GM12878 (cell line): ENCODE data around the gene SMCO4. TPM values are rescaled to one million over a fixed set of nuclear protein-coding genes. Genes with fewer than 3 reads are reported as not detected.
A peak's percentile ranks its signal among the peaks of the same experiment; 100 is the strongest.

Source experiments
- DPF2 ChIP-seq: fragments of 450-650 bp; IDR thresholded peaks from 2 replicates; pipeline ENCODE4 v1.6.1; 2017; ENCODE audit warnings: mild to moderate bottlenecking
- E4F1 ChIP-seq: fragments of 450-650 bp; IDR thresholded peaks from 2 replicates; pipeline ENCODE4 v1.6.1; 2018; ENCODE audit warnings: borderline replicate concordance, mild to moderate bottlenecking; ENCODE audit not compliant: partially characterized antibody
- EGR1 ChIP-seq, 2 experiments: IDR thresholded peaks; 1 replicate in 1 of 2; 2 replicates in 1 of 2; pipeline ENCODE4 v1.6.1; 2011 to 2012; ENCODE audit warnings: low read depth in 2 of 2, low read length in 2 of 2, borderline replicate concordance in 1 of 2, mild to moderate bottlenecking in 1 of 2, moderate library complexity in 1 of 2
- IRF3 ChIP-seq: fragments of 450-650 bp; IDR thresholded peaks from 2 replicates; pipeline ENCODE4 v1.6.1; 2014; ENCODE audit warnings: mild to moderate bottlenecking
- KDM1A ChIP-seq: fragments of 200-600 bp; sonication (generic); IDR thresholded peaks from 2 replicates; pipeline ENCODE4 v1.6.1; 2016; ENCODE audit warnings: borderline replicate concordance
- MTA3 ChIP-seq: IDR thresholded peaks from 2 replicates; pipeline ENCODE4 v1.6.1; 2012; ENCODE audit warnings: low read length, inconsistent platforms, borderline replicate concordance
- NR2C2 ChIP-seq: IDR thresholded peaks from 2 replicates; pipeline ENCODE4 v1.6.1; 2011; ENCODE audit warnings: borderline replicate concordance, low read depth; ENCODE audit not compliant: control insufficient read depth, insufficient read length
- PML ChIP-seq: IDR thresholded peaks from 2 replicates; pipeline ENCODE4 v1.6.1; 2012; ENCODE audit warnings: low read length, inconsistent platforms
- RAD51 ChIP-seq: fragments of 450-650 bp; IDR thresholded peaks from 2 replicates; pipeline ENCODE4 v1.6.1; 2016; ENCODE audit warnings: moderate library complexity, mild to moderate bottlenecking, inconsistent platforms
- RCOR1 ChIP-seq: conservative IDR thresholded peaks from 2 replicates; pipeline ENCODE4 v1.6.1; 2012; ENCODE audit warnings: low read depth, low read length, improper control_type of control experiment
- SREBF1 ChIP-seq: IDR thresholded peaks from 2 replicates; pipeline ENCODE4 v1.6.1; 2012; ENCODE audit warnings: mild to moderate bottlenecking, low read length
- TARDBP ChIP-seq: IDR thresholded peaks from 2 replicates; pipeline ENCODE4 v1.6.1; 2016; ENCODE audit warnings: borderline replicate concordance
- USF2 ChIP-seq: IDR thresholded peaks from 2 replicates; pipeline ENCODE4 v1.6.1; 2011; ENCODE audit warnings: low read depth, low read length, improper control_type of control experiment, borderline replicate concordance
- ZBTB11 ChIP-seq: fragments of 450-650 bp; formaldehyde crosslinking; IDR thresholded peaks from 2 replicates; pipeline ENCODE4 v1.5.0; 2022; ENCODE audit warnings: mild to moderate bottlenecking, missing genetic modification characterization
- ZBTB40 ChIP-seq: fragments of 450-650 bp; IDR thresholded peaks from 2 replicates; pipeline ENCODE4 v1.6.1; 2016; ENCODE audit warnings: mild to moderate bottlenecking, moderate library complexity, borderline replicate concordance
- ZNF24 ChIP-seq: fragments of 450-650 bp; IDR thresholded peaks from 2 replicates; pipeline ENCODE4 v1.6.1; 2017; ENCODE audit warnings: antibody characterized with exemption, mild to moderate bottlenecking
- polyA plus RNA-seq, 11 experiments: library from polyadenylated mRNA; depleted of rRNA in 4 of 11; unstranded in 6 of 11; stranded (reverse) in 5 of 11; fragments of >200 nt; fragmentation: Nextera tagmentation in 4 of 11; fragmentation: Illumina TruSeq in 1 of 11; extraction: Ambion mirVana in 4 of 11; extraction: Trizol in 1 of 11; gene quantifications; 1 replicate in 1 of 11; 2 replicates in 10 of 11; pipeline versions ENCODE4 v1.2.1 to v1.2.3, GENCODE V29; 2011 to 2016; ENCODE audit warnings: inconsistent platforms in 2 of 11, missing spikeins in 2 of 11, low read depth in 1 of 11
- total RNA-seq, 4 experiments: library from RNA; depleted of rRNA in 3 of 4; stranded (reverse); fragments of >200 nt in 3 of 4; fragmentation: Illumina TruSeq in 1 of 4; extraction: Trizol in 1 of 4; gene quantifications; 2 replicates each; pipeline versions ENCODE4 v1.2.1 to v1.2.3, GENCODE V29; 2013 to 2021

Gene SMCO4
- total and polyA plus RNA-seq, 10 of the 15 experiments (the other 5 are each of a cell fraction or from before 2014, with no cell fraction given), result 3.6 to 59.9 (median 27.9) TPM

- TF ChIP-seq E4F1 (no peak), PML (no peak), TARDBP (no peak), MTA3 (no peak), EGR1 (IDR thresholded peaks at IDR 0.05; ENCODE audit: borderline replicate concordance in 1 of 2, low read depth in 2 of 2, low read length in 2 of 2) (no peak), SREBF1 (no peak), NR2C2 (no peak), USF2 (no peak), ZBTB40 (no peak), RAD51 (no peak), IRF3 (no peak), RCOR1 (no peak), ZNF24 (no peak), ZBTB11 (CRISPR knock-in tag) (no peak), DPF2 (peak; percentile 22; the same call in 1 of the 2 replicates), KDM1A (no peak)
Measured at GRCh38 chr11:93525601-93526345, 17.4 kb downstream of the SMCO4 start (continued).
